IMR-90 (cell line): Measurements from ENCODE around the gene NPAS2. TPM values are rescaled to one million over a fixed set of nuclear protein-coding genes. Genes with fewer than 3 reads are reported as not detected.

ENCODE experiments used
- ATAC-seq: fragments of 200-7000 bp; cut with Tn5 transposase; 2 replicates; pipeline ENCODE4 v1.9.1; 2020; ENCODE audit warnings: low read depth, mild to moderate bottlenecking, moderate library complexity
- BruUV-seq: library from RNA; stranded (reverse); fragments of 400-500 nt; replicated peaks from 2 replicates; lab custom pipeline; 2021; lab: Mats Ljungman, UMichigan
- CTCF ChIA-PET: fragments of 300-600 bp; formaldehyde crosslinking; extraction: SDS; loops from one replicate; lab custom pipeline; 2021; ENCODE audit warnings: antibody characterized with exemption; lab: Yijun Ruan, JAX
- POLR2A ChIA-PET: fragments of 300-600 bp; sonication (Branson Sonifier 250); formaldehyde crosslinking; loops from one replicate; lab custom pipeline; 2022; ENCODE audit warnings: antibody characterized with exemption; ENCODE audit not compliant: unreplicated experiment; lab: Charles Lee
- DNase-seq: peaks from one replicate; pipeline ENCODE4 v3.0.0; 2013
- H2AFZ ChIP-seq: replicated peaks from 2 replicates; pipeline ENCODE3; 2013; ENCODE audit warnings: low read length, mild to moderate bottlenecking; ENCODE audit not compliant: poor library complexity
- H2AK5ac ChIP-seq: 2 replicates; pipeline ENCODE4 v1.6.1; 2013; ENCODE audit warnings: low read depth, low read length, inconsistent platforms
- H2AK9ac ChIP-seq: replicated peaks from 2 replicates; pipeline ENCODE3; 2013; ENCODE audit warnings: mild to moderate bottlenecking, low read depth, low read length, moderate library complexity; ENCODE audit not compliant: poor library complexity
- H2BK120ac ChIP-seq: 2 replicates; pipeline ENCODE4 v1.6.1; 2013; ENCODE audit warnings: low read depth, low read length, inconsistent platforms
- H2BK15ac ChIP-seq: 3 replicates; pipeline ENCODE4 v1.6.1; 2013; ENCODE audit warnings: low read depth, low read length, inconsistent platforms
- H2BK20ac ChIP-seq: 2 replicates; pipeline ENCODE4 v1.6.1; 2013; ENCODE audit warnings: low read depth, mild to moderate bottlenecking, inconsistent platforms, low read length, moderate library complexity
- H2BK5ac ChIP-seq: 2 replicates; pipeline ENCODE4 v1.6.1; 2013; ENCODE audit warnings: mild to moderate bottlenecking, low read depth, low read length, inconsistent platforms; ENCODE audit not compliant: poor library complexity, severe bottlenecking
- H3K14ac ChIP-seq: replicated peaks from 2 replicates; pipeline ENCODE4 v1.6.1; 2013; ENCODE audit warnings: low read depth, low read length, inconsistent platforms
- H3K18ac ChIP-seq: 2 replicates; pipeline ENCODE4 v1.6.1; 2013; ENCODE audit warnings: low read depth, low read length, control low read depth
- H3K23ac ChIP-seq: 2 replicates; pipeline ENCODE4 v1.6.1; 2013; ENCODE audit warnings: low read depth, low read length, inconsistent platforms
- H3K27ac ChIP-seq: 2 replicates; pipeline ENCODE4 v1.5.1; 2013; ENCODE audit warnings: mild to moderate bottlenecking, control low read depth, low read length; ENCODE audit not compliant: insufficient read depth
- H3K27me3 ChIP-seq: 2 replicates; pipeline ENCODE4 v1.6.1; 2013; ENCODE audit warnings: low read length; ENCODE audit not compliant: control insufficient read depth, insufficient read depth
- H3K36me3 ChIP-seq: 2 replicates; pipeline ENCODE4 v1.6.1; 2013; ENCODE audit warnings: low read length, mixed read lengths; ENCODE audit not compliant: control insufficient read depth, insufficient read depth
- H3K4ac ChIP-seq: 2 replicates; pipeline ENCODE4 v1.6.1; 2013; ENCODE audit warnings: low read depth, low read length, inconsistent platforms
- H3K4me1 ChIP-seq: 2 replicates; pipeline ENCODE4 v1.6.1; 2013; ENCODE audit warnings: low read length, mixed read lengths; ENCODE audit not compliant: control insufficient read depth, insufficient read depth
- H3K4me2 ChIP-seq: 2 replicates; pipeline ENCODE4 v1.6.1; 2013; ENCODE audit warnings: low read depth, mild to moderate bottlenecking, control low read depth, low read length, moderate library complexity
- H3K4me3 ChIP-seq: 2 replicates; pipeline ENCODE4 v1.5.1; 2013; ENCODE audit warnings: low read depth, mild to moderate bottlenecking, control low read depth, low read length, moderate library complexity; ENCODE audit not compliant: insufficient read depth
- H3K56ac ChIP-seq: 2 replicates; pipeline ENCODE4 v1.6.1; 2013; ENCODE audit warnings: low read length, inconsistent platforms; ENCODE audit not compliant: insufficient read depth; ENCODE audit errors: extremely low read depth
- H3K79me1 ChIP-seq, 2 experiments: 2 replicates each; pipeline ENCODE4 v1.6.1; 2013; ENCODE audit warnings: low read length in 2 of 2, inconsistent platforms in 1 of 2, low read depth in 1 of 2
- H3K9ac ChIP-seq: 2 replicates; pipeline ENCODE4 v1.6.1; 2013; ENCODE audit warnings: low read depth, low read length, control low read depth
- H3K9me1 ChIP-seq: 2 replicates; pipeline ENCODE4 v1.6.1; 2013; ENCODE audit warnings: low read length, inconsistent platforms; ENCODE audit not compliant: insufficient read depth
- H3K9me3 ChIP-seq: 2 replicates; pipeline ENCODE4 v1.6.1; 2013; ENCODE audit warnings: low read length; ENCODE audit not compliant: control insufficient read depth, insufficient read depth
- H4K20me1 ChIP-seq: 2 replicates; pipeline ENCODE4 v1.6.1; 2013; ENCODE audit warnings: low read length, inconsistent platforms; ENCODE audit not compliant: insufficient read depth
- H4K5ac ChIP-seq: 2 replicates; pipeline ENCODE4 v1.6.1; 2013; ENCODE audit warnings: mild to moderate bottlenecking, low read depth, low read length, control low read depth
- H4K8ac ChIP-seq, 2 experiments: 2 replicates each; pipeline ENCODE4 v1.6.1; 2013; ENCODE audit warnings: low read depth in 2 of 2, low read length in 2 of 2, control low read depth in 1 of 2, inconsistent platforms in 1 of 2
- H4K91ac ChIP-seq: 2 replicates; pipeline ENCODE4 v1.6.1; 2013; ENCODE audit warnings: low read depth, low read length, inconsistent platforms; ENCODE audit not compliant: insufficient read depth
- CEBPB ChIP-seq: IDR thresholded peaks from 2 replicates; pipeline ENCODE4 v1.6.1; 2012; ENCODE audit warnings: low read depth, low read length, improper control_type of control experiment
- CTCF ChIP-seq: conservative IDR thresholded peaks from 2 replicates; pipeline ENCODE4 v1.5.1; 2012; ENCODE audit warnings: mild to moderate bottlenecking, low read depth, low read length, improper control_type of control experiment
- WGBS, 2 experiments: methylation state at CpG; one replicate each; pipeline versions ENCODE4 v1.1.5 to v1.1.7; 2013; ENCODE audit warnings: missing lambda C conversion rate in 2 of 2; ENCODE audit not compliant: insufficient read length in 1 of 2; ENCODE audit errors: extremely low coverage in 2 of 2; 5-methylcytosine and 5-hydroxymethylcytosine counted together
- dilution Hi-C: fragments of 300-500 bp; cut with HindIII; formaldehyde crosslinking; loops from one replicate; pipeline ENCODE4 v1.14.3; 2018; ENCODE audit warnings: low sequenced_read_pairs; ENCODE audit not compliant: unreplicated experiment
- in situ Hi-C: fragments of 300-500 bp; cut with MboI; formaldehyde crosslinking; loops from 3 replicates; pipeline ENCODE4 v1.14.3; 2019; ENCODE audit warnings: low sequenced_read_pairs, inconsistent platforms, mixed read lengths
- intact Hi-C: fragments of 100-400 bp; cut with micrococcal nuclease; formaldehyde crosslinking; loops from 2 replicates; pipeline ENCODE4 v1.10.0; 2022
- polyA plus RNA-seq, 3 experiments: library from polyadenylated mRNA; depleted of rRNA; stranded (reverse); fragments of >200 nt; gene quantifications; 2 replicates each; pipeline ENCODE4 v1.2.3, GENCODE V29; 2012; ENCODE audit warnings: low replicate concordance in 1 of 3
- total RNA-seq: library from RNA; depleted of rRNA; stranded (reverse); fragments of >200 nt; gene quantifications from 2 replicates; pipeline ENCODE4 v1.2.3, GENCODE V29; 2012

NPAS2 gene
- total and polyA plus RNA-seq, 2 of the 4 experiments (the other 2 are of a cell fraction): 5.2 to 14.8 TPM

GRCh38 chr2:100852999-100853908 is 33.3 kb downstream of the NPAS2 start:
- in situ Hi-C loops (no loop called here), dilution Hi-C loops (no loop called here), intact Hi-C loops (no loop called here)
- H3K9ac ChIP-seq: no peak overlapping the region
- ATAC-seq (no peak), DNase-seq (peak; percentile 34)
- H3K4me1 ChIP-seq: peaks cover 12% of the 10 kb centered on the region
- no peak overlapping the region for H2AK9ac ChIP-seq
- no peaks in the 10 kb centered on the region for H3K9me3 ChIP-seq
- no peaks in the 10 kb centered on the region for H4K20me1 ChIP-seq
- H2BK15ac ChIP-seq: no peak overlapping the region
- no peak overlapping the region for H3K4ac ChIP-seq
- no peak overlapping the region for H2AFZ ChIP-seq
- no TSS peak for BruUV-seq
- H3K36me3 ChIP-seq: no peaks in the 10 kb centered on the region
- H3K4me3 ChIP-seq: no peak overlapping the region
- POLR2A ChIA-PET: no interaction called here
- H2BK5ac ChIP-seq: no peak overlapping the region
- no peak overlapping the region for H3K14ac ChIP-seq
- no peak for TF ChIP-seq CTCF
- peak; percentile 78 for TF ChIP-seq CEBPB
- H3K18ac ChIP-seq: no peak overlapping the region
- H3K56ac ChIP-seq: no peak overlapping the region
- CTCF ChIA-PET: no interaction called here
- no peak overlapping the region for H2BK120ac ChIP-seq
- no peak overlapping the region for H4K5ac ChIP-seq
- no peaks in the 10 kb centered on the region for H3K27me3 ChIP-seq
- H3K9me1 ChIP-seq: peaks cover 6% of the 10 kb centered on the region
- H2BK20ac ChIP-seq: no peak overlapping the region
- H4K8ac ChIP-seq: no peak overlapping the region
- no peak overlapping the region for H3K23ac ChIP-seq
- H4K91ac ChIP-seq: no peak overlapping the region
- WGBS, 2 experiments: no CpG with 5 or more reads among the region's 14 CpGs
- peaks cover 18 to 56% of the 10 kb centered on the region in 2 experiments; a peak in 3 of 4 replicates for H3K79me1 ChIP-seq
- H3K4me2 ChIP-seq: no peak overlapping the region
- H3K27ac ChIP-seq: no peak overlapping the region
- H2AK5ac ChIP-seq: 0 out of 2 replicates have a peak overlapping the region, but pooled peaks have one; percentile 4
